ENCODE data around the gene PTPRK. TPM values are rescaled to one million over a fixed set of nuclear protein-coding genes. Genes with fewer than 3 reads are reported as not detected.

The PTPRK gene
- total and polyA plus RNA-seq, 2 experiments from 2014 or later, result 26.9 to 56.4 TPM

DNA sequence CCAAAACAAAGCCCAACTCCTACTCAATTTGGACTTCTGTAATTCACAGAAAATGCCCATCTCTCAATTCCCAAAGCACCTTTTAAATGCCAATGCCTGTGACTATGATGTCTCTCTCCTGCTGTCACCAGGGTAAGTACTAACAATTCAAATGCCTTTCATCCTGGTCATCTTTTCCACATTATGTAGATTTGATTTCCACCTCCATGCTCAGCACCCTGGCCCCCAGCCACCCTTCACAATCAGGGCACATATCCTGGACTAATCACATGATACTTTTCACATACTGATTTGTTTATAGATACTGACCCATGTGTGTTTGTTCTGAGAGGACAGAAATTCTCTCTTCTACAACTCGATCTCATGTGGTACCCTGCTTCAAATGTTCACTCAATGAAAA is 236.3 kb downstream of the PTPRK start:
- DNase-seq (ENCODE audit: low spot score) (no peak), ATAC-seq (no peak)
- Mint-ChIP-seq H3K4me3 (no peak overlapping the region), H3K9me3 (no peaks in the 10 kb centered on the region), H3K36me3 (ENCODE audit: low read depth) (no peaks in the 10 kb centered on the region), H3K4me1 (peaks cover 36% of the 10 kb centered on the region), H3K27me3 (ENCODE audit: insufficient read depth, low read depth, poor library complexity) (peaks cover 1% of the 10 kb centered on the region), H3K27ac (no peak overlapping the region)
- Histone ChIP-seq H3K9me2 (ENCODE audit: insufficient read depth) (no peaks in the 10 kb centered on the region), H2AFZ (no peak overlapping the region), H3K27ac (ENCODE audit: low read depth) (no peak overlapping the region), H4K20me1 (replicated peaks; ENCODE audit: insufficient read depth) (peaks cover 3% of the 10 kb centered on the region), H3K4me3 (no peak overlapping the region), H3K79me2 (replicated peaks; ENCODE audit: insufficient read depth) (no peaks in the 10 kb centered on the region), H3K4me2 (0 out of 2 replicates have a peak overlapping the region, but pooled peaks have one; percentile 33), H3F3A (replicated peaks; ENCODE audit: low read depth) (no peaks in the 10 kb centered on the region), H3K27me3 (ENCODE audit: insufficient read depth) (no peaks in the 10 kb centered on the region), H3K36me3 (ENCODE audit: insufficient read depth) (no peaks in the 10 kb centered on the region), H3K4me1 (ENCODE audit: insufficient read depth) (peaks cover 51% of the 10 kb centered on the region)
- TF ChIP-seq, protein P1, sequence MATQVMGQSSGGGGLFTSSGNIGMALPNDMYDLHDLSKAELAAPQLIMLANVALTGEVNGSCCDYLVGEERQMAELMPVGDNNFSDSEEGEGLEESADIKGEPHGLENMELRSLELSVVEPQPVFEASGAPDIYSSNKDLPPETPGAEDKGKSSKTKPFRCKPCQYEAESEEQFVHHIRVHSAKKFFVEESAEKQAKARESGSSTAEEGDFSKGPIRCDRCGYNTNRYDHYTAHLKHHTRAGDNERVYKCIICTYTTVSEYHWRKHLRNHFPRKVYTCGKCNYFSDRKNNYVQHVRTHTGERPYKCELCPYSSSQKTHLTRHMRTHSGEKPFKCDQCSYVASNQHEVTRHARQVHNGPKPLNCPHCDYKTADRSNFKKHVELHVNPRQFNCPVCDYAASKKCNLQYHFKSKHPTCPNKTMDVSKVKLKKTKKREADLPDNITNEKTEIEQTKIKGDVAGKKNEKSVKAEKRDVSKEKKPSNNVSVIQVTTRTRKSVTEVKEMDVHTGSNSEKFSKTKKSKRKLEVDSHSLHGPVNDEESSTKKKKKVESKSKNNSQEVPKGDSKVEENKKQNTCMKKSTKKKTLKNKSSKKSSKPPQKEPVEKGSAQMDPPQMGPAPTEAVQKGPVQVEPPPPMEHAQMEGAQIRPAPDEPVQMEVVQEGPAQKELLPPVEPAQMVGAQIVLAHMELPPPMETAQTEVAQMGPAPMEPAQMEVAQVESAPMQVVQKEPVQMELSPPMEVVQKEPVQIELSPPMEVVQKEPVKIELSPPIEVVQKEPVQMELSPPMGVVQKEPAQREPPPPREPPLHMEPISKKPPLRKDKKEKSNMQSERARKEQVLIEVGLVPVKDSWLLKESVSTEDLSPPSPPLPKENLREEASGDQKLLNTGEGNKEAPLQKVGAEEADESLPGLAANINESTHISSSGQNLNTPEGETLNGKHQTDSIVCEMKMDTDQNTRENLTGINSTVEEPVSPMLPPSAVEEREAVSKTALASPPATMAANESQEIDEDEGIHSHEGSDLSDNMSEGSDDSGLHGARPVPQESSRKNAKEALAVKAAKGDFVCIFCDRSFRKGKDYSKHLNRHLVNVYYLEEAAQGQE (IDR thresholded peaks at IDR 0.05; ENCODE audit: unreplicated experiment), result no peak
- TF ChIP-seq ZNF114 (CRISPR knock-in tag; IDR thresholded peaks at IDR 0.05) (no peak), STAT1 (IDR thresholded peaks at IDR 0.05; ENCODE audit: unreplicated experiment) (no peak), EZH2phosphoT487 (IDR thresholded peaks at IDR 0.05; ENCODE audit: unreplicated experiment) (no peak), ZNF331 (CRISPR knock-in tag; IDR thresholded peaks at IDR 0.05; ENCODE audit: low read depth) (no peak), ZNF462 (CRISPR knock-in tag; IDR thresholded peaks at IDR 0.05) (no peak), ETS1 (IDR thresholded peaks at IDR 0.05) (no peak), CREB1 (CRISPR knock-in tag; IDR thresholded peaks at IDR 0.05; ENCODE audit: low read depth) (no peak), POLR2AphosphoS5 (IDR thresholded peaks at IDR 0.05; ENCODE audit: low read depth) (no peak), EZH2 (IDR thresholded peaks at IDR 0.05; ENCODE audit: low read depth, unreplicated experiment) (no peak), NANOG (IDR thresholded peaks at IDR 0.05; ENCODE audit: borderline replicate concordance) (no peak), JUNB (IDR thresholded peaks at IDR 0.05; ENCODE audit: unreplicated experiment) (no peak)
- TF ChIP-seq, protein P2, sequence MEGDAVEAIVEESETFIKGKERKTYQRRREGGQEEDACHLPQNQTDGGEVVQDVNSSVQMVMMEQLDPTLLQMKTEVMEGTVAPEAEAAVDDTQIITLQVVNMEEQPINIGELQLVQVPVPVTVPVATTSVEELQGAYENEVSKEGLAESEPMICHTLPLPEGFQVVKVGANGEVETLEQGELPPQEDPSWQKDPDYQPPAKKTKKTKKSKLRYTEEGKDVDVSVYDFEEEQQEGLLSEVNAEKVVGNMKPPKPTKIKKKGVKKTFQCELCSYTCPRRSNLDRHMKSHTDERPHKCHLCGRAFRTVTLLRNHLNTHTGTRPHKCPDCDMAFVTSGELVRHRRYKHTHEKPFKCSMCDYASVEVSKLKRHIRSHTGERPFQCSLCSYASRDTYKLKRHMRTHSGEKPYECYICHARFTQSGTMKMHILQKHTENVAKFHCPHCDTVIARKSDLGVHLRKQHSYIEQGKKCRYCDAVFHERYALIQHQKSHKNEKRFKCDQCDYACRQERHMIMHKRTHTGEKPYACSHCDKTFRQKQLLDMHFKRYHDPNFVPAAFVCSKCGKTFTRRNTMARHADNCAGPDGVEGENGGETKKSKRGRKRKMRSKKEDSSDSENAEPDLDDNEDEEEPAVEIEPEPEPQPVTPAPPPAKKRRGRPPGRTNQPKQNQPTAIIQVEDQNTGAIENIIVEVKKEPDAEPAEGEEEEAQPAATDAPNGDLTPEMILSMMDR (conservative IDR thresholded peaks at IDR 0.05; ENCODE audit: low read depth in 2 of 2), result no peak
